ENCODE data around the gene UNCX.
"Not testable (repeated sequence)": the region's sequence is repeated elsewhere in the genome, so short reads cannot be mapped to it uniquely, and the experiment has no call there.

UNCX gene

DNA sequence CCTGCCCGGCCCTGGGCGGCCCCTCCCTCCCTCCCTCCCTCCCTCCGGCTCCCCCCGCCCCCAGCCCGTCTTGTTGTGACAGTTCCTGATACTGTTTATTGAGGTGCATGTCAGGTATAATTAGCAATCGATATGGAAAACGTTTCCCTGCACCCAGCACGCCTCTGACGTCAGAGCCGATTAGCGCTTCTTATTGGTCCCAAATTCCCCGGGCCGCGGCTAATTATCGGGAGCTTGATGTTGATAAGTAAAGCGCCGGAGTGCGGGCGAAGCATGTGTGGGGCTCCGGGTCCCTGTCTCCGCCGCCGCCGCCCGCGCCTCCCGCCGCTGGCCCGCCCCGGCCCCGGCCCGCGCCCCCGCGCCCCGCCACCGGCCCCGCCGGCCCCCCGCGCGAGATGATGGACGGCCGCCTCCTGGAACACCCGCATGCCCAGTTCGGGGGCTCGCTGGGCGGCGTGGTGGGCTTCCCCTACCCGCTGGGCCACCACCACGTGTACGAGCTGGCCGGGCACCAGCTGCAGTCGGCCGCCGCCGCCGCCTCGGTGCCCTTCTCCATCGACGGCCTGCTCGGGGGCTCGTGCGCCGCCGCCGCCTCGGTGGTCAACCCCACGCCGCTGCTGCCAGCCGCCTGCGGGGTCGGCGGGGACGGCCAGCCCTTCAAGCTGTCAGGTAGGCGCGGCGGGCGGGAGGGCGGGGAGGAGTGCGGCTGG lies at the start of gene UNCX:
Gene UNCX (plus strand): TSS at position 250 of the 710 bp plus-strand sequence. CDS start 146 bp downstream, at position 396.
- DNase-seq, result no peak

DNA sequence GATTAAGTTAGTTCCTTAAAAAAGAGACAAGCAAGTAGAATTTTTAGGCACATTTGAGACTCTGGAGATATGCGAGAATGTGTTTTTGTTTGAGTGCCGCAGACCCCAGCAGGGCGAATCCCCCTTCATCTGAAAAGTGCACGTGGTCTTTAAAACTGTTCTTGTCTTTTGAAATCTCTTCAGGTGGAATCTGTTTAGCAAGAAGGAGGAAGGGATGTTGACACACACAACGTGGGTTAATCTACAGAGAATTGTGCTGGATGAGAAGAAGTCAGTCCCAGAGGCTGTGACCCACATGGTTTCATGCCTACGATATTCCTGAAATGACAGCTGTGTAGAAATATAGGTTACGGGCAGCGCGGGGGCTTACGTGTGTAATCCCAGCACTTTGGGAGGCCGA lies 45.5 kb upstream of the UNCX start:
- no peak for DNase-seq

DNA sequence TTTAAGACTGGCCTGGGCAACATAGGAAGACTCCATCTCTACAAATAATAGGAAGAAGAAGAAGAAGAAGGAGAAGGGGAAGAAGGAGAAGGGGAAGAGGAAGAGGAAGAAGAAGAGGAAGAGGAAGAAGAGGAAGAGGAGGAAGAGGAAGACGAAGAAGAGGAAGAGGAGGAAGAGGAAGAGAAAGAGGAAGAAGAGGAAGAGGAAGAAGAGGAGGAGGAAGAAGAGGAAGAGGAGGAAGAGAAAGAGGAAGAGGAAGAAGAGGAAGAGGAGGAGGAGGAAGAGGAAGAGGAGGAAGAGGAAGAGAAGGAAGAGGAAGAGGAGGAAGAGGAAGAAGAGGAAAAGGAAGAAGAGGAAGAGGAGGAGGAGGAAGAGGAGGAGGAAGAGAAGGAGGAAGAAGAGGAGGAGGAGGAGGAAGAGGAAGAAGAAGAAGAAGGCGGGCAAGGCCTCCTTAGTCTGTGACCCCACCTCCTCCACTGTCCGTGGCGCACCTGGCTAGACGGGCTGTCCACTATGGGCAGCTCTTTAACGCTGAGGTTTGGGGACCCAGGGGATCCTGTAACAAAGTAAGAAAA lies 43.9 kb upstream of the UNCX start:
- no peak for DNase-seq

DNA sequence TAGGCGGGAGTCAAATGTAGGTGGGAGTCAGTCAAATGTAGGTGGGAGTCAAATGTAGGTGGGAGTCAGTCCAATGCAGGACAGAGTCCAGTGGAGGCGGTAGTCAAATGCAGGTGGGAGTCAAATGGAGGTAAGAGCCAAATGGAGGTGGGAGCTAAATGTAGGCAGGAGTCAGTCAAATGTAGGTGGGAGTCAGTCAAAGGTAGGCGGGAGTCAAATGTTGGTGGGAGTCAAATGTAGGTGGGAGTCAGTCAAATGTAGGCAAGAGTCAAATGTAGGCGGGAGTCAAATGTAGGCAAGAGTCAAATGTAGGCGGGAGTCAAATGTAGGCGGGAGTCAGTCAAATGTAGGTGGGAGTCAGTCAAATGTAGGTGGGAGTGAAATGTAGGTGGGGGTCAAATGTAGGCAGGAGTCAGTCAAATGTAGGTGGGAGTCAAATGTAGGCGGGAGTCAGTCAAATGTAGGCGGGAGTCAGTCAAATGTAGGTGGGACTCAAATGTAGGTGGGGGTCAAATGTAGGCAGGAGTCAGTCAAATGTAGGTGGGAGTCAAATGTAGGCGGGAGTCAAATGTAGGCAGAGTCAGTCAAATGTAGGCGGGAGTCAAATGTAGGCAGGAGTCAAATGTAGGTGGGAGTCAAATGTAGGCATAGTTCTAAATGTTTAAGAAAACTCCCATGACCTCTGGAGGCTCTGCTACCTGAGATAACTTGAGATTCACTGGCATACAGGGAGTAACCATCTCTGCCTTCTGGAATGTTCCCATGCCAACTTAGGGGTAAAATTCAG lies 42.5 kb upstream of the UNCX start:
- DNase-seq, result no peak

DNA sequence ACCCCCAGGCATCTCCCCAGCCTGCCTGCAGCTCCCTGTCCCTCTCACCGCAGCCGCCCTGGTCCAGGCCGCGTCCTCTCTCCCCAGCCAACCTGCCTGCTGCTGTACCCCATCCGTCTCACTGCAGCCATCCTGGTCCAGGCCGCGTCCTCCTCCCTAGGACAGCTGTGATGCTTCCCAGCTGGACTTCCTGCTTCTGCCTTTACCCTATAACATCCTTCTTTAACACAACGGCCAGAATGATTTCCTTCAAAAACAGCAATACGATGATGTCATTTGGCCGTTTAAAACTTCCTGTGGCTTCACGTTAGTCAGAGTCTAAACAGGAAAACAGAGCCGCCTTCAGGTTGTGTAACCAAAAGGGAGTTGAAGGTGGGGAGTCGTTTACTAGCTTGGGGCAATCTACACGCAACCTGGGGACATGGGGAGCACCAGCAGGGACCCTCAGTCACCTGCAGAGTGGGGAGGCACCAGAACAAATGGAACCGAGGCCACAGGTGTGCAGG lies 40.4 kb upstream of the UNCX start:
- no peak for DNase-seq

DNA sequence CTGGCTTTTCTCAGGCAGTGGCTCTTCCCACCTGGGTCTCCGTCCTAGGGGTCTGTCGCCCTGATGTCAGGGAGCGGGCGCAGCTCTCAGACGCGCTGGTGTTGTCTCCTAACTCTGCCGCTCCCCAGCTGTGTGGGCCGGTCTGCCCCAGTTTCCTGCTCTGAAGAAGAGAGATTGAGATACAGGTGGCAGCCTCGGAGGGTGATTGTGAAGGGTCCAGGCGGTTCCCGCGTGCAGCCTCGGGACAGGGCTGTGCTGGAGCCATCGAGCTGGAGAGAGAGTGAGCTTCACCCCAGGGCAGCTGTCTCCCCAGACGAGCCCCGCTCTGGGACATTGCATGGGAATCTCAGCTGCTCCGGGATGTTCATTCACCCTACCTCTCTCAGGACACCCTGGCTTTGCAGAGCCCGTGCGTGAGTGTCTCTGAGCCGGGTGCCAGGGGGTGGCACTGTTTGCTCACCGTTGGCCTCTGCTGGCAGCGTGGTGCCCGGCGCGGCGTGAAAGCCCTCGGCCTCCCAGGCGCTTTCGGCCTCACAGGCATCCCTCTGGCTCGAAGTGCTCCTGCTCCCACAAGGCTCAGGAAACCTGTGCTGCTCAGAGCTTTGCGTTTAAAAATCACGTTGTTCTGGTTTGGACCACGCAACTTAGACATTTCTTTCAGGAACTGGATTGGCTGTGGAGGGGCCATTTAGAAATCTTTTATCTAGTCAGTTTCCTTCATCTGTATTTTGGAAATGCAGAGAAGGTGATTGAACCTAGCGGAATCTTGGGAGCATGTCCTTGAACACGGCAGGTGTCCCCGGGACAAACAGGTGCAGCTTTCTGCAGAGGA lies 38.9 kb upstream of the UNCX start:
- DNase-seq, result no peak

DNA sequence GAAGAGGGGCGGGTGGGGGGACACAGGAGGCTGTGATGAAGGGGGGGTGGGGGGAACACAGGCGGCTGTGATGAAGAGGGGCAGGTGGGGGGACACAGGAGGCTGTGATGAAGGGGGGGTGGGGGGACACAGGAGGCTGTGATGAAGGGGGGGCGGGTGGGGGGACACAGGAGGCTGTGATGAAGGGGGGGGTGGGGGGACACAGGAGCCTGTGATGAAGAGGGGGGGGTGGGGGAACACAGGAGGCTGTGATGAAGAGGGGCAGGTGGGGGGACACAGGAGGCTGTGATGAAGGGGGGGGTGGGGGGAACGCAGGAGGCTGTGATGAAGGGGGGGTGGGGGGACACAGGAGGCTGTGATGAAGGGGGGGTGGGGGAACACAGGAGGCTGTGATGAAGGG lies 36.2 kb upstream of the UNCX start:
- DNase-seq, result not testable (repeated sequence)

DNA sequence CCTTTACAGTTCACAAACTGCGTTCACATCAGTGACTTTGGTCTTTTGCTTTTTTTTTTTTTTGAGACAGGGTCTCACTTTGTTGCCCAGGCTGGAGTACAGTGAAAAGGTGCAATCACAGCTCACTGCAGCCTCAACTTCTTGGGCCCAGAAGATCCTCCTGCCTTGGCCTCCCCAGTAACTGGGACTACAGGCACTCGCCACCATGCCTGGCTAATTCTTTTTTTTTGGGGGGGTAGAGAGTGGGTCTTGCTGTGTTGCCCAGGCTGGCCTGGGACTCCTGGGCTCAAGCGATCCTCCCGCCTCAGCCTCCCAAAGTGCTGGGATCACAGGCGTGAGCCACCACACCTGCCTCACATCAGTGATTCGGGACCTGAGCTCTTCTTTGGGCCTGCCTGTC lies 35.7 kb upstream of the UNCX start:
- DNase-seq, result no peak

DNA sequence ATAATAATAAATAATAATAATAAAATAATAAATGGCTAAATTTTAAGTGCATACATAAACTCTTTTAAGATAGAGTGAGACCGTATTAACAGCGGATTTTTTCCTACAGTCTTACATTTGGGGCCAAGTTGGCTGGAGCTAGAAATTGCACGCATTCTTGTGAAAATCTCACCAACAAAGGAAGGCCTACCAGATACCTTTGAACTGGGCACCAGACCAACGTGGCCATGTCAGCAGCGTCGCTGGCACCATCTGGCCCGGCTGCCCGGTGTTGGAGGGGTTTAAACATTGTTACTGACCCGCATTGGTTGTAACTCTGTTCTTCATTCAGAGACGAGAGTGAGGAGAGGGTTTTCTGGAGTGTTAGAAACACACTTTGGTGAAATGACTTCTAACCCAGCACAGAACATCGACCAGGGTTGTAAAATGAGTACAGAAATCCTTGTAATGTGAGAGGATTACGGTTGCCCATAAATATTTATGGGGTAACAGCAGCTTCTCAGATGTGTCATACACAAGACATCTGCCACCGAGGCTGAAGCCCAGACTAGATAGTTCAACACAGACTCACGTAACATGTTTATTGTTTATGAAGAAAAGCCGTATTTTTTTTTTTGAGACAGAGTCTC lies 34.6 kb upstream of the UNCX start:
- no peak for DNase-seq

DNA sequence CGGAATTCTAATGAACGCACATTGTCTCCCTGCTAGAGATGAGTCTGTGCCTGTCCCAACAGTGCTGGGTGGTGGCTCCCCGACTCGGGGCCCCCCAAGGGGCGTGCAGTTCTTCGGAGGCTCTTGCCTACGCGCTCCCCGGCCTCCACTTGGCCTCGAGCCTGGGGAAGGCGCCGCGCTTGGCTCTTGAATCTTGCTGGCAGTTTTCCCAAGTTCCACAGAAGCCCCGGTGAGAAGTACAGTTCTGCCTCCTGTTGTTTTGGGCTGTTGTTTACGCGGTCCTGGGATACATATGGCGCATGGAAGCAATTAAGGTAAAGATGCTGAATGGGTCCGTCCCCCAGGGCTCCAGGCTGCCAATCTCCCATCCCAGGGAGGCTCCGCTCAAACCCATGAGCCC lies 32.6 kb upstream of the UNCX start:
- DNase-seq, result peak; percentile 72

DNA sequence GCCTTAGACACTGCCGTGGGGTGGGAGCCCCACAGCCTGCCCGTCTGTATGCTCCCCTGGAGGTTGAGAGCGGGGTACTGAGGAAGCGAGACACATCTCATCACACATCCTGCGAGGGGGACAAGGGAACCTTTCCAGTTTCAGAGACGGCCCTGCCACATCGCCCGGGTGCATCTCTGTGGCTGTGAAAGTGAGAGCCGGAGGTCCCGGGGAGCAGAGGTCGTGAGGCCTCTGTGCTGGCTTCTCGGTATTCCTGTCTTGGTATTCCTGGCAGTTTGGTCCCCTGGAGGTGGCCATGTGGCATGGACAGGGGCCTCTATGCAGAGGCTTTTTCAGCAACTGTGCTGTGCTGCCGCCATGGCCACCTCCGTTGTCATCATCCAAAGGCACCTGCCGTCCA lies 30.8 kb upstream of the UNCX start:
- no peak for DNase-seq

DNA sequence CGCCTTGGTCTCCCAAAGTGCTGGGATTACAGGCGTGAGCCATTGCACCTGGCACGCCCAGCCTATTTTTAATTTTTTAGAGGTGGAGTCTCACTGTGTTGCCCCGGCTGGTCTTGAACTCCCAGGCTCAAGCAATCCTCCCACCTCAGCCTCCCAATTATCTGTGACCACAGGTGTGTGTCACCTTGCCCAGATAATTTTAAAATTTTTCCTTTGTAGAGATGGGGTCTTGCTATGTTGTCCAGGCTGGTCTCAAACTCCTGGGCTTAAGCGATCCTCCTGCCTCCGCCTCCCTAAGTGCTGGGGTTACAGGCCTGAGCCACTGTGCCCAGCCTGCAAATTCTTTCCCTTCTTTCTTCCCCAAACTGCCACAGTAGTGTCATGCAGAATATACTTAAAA lies 29.8 kb upstream of the UNCX start:
- not testable (repeated sequence) for DNase-seq

DNA sequence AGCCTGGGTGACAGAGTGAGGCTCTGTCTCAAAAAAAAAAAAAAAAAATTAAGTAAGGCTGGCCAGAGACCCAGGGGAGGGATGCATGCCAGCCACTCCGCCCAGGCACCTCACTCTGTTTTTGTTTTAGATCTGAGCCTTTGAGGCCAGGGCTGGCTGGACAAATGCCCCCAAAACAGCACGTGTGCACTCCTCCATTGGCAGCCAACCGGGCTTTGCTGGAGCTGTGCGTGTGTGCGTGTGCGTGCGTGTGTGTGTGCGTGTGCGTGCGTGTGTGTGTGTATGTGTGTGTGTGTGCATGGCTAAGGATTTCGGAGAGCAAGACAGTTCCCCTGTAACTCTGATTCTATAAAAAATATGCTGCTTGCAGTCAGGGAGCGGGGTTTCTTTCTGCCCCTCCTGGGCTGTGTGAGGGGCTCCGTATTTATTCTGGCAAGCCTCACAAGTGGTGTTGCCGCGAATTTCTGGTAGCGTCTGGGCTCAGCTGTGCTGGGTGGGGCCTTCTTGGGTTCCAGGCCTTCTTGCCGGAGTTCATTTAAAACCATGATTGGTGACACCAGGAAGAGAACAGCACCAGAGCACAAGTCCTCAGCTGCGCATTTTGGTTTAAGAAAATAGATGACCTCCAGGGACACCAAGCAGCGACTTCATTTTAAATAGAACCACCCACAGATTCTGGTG lies 28.1 kb upstream of the UNCX start:
- DNase-seq, result no peak

DNA sequence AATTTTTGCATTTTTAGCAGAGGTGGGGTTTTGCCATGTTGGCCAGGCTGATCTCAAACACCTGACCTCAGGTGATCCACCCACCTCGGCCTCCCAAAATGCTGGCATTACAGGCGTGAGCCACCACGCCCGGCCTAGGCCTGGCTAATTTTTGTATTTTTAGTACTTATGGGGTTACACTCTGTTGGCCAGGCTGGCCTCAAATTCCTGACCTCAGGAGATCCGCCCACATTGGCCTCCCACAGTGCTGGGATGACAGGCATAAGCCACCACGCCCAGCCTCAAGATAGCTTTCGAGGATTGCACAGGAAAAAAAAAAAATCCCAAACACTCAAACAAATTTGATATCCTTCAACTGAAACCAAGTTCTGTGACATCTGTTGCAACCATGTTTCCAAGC lies 26.9 kb upstream of the UNCX start:
- DNase-seq, result not testable (repeated sequence)

DNA sequence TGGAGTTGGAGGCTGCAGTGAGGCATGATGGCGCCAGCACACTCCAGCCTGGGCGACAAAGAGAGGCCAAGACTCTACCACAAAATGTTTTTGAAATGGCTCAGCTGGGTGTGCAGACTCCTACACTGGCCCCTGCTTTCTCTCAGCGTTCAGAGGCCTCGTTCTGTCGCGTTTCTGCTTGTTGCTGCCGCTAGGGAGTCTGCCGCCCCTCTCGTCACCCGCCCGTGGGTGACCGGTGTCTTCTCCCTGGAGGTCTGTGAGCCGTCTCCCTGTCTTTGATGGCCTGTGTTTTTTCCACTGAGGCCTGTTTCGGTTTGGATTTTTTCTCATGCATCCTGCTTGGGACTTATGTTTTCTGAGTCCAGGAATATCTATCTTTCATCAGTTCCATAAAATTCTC lies 23.6 kb upstream of the UNCX start:
- DNase-seq, result no peak

DNA sequence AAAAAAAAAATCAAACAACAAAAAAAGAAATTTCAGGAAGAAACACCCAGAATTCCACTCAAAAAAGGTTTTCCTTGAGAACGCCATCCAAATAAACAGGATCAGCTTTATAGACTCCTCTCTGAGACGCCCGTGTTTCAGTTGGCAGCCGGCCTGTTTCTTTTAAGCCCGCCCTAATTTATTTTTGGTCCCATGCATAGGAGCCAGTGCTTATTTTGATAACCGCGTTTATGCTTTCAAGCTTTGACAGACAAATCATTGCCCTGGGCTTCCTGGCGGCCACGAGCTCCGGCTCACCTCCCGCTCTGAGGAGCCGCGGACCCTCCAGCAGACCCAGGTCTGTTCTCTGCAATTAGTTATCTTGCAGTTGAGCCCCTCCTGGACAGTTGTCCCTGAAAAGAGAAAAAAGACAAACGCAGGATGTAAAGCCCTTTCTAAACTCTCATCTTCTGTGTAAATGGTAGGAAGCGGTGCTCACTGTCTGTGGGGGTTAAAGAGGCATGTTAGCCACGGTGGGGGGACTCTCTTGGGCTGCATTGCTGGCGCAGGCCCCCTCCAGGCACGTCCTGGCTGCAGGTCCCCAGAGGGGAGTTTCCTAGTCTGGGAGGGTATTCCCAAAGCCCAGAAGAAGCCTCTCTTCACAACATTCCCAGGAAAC lies 22.2 kb upstream of the UNCX start:
- no peak for DNase-seq

DNA sequence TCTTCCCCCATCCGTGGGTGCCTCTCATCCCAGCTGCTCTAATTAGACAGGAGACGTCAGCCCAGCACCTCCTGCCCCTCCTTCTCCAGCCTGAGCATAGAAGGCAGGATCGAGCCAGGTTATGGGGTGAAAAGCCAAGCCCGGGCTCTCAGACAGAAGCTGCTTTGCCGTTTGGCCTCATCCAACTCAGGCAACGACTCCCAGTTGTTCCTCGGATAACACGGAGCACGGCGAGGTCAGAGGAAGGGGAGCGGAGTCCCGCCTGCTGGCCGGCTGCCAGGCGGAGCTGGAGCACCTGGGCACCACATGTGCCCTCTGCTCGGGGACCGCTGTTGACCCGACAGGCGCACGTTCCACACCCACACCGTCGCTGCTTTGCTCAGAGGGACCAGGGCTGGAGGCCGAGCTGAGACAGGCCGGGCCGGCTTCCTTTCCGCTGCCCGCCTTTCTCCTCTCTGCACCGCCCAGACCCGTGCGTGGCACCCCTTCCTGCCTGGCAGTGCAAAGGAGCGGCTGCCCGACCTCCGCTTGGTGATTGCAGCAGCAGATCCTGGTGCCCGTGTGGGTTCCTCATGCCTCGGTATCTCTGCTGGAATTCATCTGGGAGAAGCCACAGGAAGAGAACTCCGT lies 21.6 kb upstream of the UNCX start:
- DNase-seq, result no peak

DNA sequence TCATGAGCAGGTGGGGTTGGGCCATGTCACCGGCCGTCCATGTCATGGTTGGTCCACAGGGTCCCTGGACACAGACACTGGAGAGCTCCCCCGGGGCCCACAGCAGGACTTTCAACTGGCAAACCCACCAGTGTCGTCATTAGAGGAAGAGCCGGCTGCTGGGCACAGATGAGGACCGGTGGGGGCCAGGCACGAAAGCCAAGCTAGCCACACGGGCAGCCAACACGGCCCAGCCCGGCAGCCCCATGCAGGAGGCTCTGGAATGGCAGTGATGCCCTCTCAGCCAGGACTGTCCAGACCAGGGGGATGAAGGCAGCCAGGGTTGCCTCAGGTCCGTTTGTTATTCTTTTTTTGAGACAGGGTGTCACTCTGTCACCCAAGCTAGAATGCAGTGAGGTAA lies 21.1 kb upstream of the UNCX start:
- DNase-seq, result no peak

DNA sequence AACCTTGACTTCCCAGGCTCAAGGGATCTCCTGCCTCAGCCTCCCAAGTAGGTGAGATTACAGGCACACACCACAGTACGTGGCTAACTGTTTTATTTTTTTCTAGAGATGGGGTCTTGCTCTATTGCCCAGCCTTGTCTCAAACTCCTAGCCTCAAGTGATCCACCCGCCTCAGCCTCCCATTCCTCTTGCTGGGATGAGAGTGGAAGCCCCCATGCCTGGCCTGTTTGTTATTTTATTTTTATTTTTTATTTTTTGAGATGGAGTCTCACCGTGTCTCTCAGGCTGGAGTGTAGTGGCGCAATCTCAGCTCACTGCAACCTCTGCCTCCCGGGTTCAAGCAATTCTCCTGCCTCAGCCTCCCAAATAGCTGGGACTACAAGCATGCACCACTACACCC lies 20.6 kb upstream of the UNCX start:
- not testable (repeated sequence) for DNase-seq

DNA sequence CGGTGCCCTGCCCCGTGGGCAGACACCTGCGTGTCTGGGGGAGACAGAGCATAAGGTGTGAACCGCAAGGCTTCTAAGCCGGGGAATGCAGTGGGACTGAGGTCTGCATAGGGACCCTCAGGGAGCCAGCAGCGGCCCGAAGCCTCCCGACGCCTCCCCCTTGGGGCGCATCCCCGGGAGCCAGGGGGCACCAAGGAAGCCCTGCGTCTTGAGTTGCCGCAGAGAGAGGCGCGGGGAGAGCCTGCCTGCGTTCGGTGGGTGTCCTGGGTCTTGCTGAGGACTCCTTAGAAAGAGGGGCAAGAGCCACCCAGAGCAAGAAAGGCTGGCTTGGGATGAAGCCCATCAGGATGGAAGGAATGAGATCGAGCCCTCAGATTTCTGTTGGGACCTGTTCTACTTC lies 18.2 kb upstream of the UNCX start:
- DNase-seq, result no peak

Data from right forelimb (tissue), 1 donor.